Activated gamma-delta T cell (primary cell): ENCODE measurements around the gene TUBGCP3.
"Not testable (repeated sequence)": the region's sequence is repeated elsewhere in the genome, so short reads cannot be mapped to it uniquely, and the experiment has no call there.

ENCODE experiments used
- DNase-seq: peaks from one replicate; lab custom pipeline; 2025; lab: John Stamatoyannopoulos, UW
- total RNA-seq, 2 donors: gene quantifications; one replicate each; lab custom pipeline; 2026; lab: John Stamatoyannopoulos, UW

TUBGCP3 gene, protein sequence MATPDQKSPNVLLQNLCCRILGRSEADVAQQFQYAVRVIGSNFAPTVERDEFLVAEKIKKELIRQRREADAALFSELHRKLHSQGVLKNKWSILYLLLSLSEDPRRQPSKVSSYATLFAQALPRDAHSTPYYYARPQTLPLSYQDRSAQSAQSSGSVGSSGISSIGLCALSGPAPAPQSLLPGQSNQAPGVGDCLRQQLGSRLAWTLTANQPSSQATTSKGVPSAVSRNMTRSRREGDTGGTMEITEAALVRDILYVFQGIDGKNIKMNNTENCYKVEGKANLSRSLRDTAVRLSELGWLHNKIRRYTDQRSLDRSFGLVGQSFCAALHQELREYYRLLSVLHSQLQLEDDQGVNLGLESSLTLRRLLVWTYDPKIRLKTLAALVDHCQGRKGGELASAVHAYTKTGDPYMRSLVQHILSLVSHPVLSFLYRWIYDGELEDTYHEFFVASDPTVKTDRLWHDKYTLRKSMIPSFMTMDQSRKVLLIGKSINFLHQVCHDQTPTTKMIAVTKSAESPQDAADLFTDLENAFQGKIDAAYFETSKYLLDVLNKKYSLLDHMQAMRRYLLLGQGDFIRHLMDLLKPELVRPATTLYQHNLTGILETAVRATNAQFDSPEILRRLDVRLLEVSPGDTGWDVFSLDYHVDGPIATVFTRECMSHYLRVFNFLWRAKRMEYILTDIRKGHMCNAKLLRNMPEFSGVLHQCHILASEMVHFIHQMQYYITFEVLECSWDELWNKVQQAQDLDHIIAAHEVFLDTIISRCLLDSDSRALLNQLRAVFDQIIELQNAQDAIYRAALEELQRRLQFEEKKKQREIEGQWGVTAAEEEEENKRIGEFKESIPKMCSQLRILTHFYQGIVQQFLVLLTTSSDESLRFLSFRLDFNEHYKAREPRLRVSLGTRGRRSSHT
- total RNA-seq: 42.5 to 44.3 reads per million in 2 donors

DNA sequence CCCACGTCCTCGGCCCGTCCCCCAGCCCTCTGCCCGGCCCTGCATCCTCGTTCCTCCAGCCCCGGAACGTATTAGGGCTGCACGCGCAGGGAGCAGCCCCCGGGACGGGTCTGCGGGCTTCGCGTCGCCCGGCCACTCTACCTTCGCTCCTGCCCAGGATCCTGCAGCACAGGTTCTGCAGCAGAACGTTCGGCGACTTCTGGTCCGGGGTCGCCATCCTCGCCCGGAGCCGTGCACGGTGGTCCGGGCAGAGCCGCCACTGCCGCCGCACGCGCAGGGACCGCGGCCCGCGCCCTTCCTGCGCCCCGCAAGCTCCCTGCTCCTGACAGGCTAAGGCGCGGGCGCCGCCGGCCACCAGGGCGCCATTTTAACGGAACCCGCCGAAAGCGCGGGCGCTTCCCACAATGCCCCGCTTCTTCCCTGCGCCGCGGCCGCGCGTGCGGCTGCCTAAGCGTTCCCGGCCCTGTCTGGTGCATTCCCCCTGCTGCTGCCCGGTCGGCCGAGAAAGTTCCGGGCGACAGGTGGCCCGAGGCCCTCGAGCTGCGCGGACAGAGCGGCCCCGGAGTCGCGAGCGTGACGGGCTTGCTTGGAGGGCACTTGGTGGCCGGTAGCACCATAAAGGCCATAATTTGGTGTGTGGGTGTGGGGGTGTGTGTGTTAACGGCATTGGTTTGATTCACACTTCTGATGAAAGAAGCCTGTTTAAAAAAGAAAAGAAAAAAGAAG lies at the start of gene TUBGCP3:
TUBGCP3 (minus strand) TSS at position 390 of the 726 bp plus-strand sequence; CDS start at position 217, 173 bp downstream.
- DNase-seq: peak; percentile 56

DNA sequence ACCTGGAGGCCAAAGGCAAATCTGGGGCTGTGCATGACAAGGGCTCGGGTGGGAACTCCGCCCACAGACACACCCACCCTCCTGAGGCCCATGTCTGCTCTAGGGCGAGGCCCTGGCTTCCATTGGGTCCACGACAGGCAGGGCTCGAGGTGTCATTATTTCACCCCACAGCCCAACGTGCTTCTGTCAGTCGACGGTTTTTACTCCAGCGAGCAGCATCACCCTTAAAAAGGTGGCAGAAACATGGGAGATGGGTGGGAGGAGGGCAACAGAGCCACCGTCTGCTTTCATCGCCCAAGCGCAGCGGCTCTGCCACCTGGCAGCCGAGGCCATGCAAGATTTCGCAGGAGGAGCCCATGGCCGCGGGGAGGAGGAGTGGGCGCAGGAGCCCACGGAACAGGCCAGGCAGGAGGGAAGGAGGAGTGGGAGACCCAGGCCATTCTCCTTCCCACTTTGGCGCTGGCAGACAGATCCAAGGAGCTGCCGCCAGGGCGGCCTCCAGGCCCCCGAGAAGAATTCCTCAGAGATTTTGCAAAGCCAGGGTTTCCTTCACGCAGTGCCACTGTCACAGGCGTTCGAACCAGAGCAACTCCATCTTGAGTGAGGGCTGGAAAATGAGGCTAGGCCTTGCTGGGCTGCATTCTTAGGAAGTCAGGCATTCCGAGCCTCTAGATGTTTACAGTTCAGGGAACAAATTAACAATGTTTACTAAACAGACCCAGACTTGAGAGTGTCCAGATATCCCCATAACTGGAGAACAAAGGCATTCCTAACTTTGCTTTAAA lies 49.3 kb upstream of the TUBGCP3 start:
- no peak for DNase-seq

DNA sequence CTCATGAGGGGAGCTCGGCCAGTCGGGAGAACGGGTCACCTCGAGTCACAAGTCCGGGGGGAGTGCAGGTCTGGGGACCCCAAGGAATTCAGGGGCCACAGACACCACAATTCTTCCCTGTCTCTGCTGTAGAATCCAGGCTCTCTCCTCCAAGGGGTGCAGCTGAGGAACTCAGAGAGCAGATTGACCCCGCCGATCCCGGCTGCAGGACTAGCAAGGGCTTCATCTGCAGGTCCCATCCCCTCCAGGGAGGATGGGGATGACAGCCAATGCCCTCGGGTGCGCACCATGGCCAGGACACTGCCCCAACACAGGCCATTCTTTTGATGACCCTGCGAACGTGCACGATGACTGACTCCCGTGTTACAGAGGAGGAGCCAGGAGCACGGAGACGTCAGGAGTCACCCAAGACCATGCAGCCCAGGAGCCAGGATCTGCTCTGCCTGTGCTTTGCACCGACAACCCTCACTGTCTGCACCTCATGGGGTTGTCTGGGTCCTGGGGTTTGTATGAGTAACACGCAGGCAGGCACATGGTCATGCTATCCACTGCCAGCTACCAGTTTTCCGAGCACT lies 48.5 kb upstream of the TUBGCP3 start:
- DNase-seq: no peak

DNA sequence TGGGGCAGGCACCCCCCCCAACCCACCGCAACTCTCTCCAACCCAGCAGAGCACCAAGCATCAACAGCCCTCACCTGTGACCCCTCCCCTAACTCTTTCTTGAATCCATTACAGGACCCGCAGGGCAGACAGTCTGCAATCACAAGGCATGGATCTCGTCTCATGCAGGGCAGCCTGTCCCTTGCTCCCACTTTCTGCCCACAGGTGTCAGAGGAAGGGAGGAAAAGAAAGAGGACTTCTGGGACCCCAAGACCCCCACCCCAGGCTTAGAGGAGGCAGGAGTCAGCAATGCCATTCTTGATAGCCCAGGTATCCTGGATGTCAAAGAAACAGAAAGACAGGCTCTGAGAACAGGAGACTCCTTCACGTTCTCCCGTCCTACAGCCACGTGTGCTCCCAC lies 47.4 kb upstream of the TUBGCP3 start:
- no peak for DNase-seq

DNA sequence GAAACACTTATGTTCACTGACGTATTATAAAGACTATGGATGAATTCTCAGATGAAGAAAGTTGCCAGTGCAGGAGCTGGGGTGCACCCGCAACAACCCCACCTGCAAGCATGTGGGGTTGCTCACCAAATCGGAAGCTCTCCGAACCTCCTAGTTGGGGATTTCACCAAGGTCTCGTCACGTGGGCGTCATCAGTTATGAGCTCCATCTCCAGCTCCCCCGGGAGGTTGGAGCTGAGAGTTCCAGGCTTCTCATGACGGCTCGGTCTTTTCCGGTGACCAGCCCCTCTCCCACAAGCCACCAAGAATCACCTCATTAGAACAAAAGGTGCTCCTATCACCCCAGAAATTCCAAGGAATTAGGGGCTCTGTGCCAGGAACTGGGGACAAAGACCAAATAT lies 46.1 kb upstream of the TUBGCP3 start:
- no peak for DNase-seq

DNA sequence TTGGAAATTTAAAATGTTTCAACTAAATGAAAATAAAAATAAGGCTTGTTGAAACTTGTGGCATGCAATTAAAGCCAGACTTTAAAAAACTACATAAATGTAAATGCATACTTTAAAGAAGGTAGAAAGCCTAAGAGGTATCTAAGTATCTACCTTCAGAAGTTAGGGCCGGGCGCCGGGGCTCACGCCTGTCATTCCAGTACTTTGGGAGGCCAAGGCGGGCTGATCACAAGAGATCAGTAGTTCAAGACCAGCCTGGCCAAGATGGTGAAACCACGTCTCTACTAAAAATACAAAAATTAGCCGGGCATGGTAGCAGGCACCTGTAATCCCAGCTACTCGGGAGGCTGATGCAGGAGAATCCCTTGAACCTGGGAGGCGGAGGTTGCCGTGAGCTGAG lies 42.3 kb upstream of the TUBGCP3 start:
- not testable (repeated sequence) for DNase-seq

DNA sequence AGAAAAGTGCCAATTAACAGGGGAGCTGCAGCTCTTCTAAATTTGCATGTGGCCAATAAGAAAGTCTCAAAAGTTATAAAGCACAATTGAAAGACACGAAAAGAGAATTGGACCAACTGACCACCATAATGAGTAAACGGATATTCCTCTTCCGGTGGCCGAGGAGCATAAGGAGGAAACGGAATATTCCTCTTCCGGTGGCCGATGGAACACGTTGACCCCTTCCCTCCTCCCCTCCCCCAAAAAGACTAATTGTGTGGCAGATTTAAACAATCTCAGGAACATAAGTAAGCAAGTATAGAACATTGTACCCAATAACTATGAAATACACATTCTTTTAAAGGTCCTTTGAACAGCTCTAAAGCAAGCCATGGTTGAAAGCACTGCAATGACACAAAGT lies 41.2 kb upstream of the TUBGCP3 start:
- no peak for DNase-seq

DNA sequence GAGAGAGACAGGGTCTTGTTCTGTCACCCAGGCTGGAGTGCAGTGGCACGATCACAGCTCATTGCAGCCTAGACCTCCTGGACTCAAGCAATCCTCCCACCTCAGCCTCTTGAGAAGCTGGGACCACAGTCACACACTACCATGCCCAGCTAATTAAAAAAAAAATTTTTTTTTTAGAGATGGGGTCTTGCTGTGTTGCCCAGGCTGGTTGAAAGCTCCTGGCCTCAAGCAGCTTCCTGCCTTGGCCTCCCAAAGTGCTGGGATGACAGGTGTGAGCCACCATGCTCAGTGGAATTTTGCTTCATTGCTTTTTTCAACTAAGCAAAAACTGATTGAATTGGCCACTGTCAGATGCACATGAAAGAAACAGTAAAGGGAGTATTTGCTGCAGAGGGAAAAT lies 39.7 kb upstream of the TUBGCP3 start:
- DNase-seq: not testable (repeated sequence)

DNA sequence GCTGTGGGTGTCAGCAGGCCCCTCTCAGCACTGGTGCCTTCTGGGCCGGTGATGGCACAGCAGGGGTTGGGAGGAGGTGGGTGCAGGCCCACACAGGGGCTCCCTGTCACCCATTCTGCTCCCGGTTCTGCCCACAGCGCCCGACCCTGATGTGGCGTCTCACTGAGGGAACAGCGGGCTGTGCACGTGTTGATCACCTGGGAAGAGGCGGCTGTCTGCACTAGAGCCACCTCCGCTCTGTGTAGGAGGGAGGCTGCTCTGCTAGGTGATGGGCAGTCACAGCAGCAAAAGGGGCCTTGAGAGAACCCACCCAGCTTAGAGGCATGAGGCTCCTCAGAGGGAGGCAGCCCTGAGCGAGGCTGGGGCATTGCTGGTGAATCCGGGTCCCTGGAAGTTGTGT lies 39.2 kb upstream of the TUBGCP3 start:
- DNase-seq: no peak

DNA sequence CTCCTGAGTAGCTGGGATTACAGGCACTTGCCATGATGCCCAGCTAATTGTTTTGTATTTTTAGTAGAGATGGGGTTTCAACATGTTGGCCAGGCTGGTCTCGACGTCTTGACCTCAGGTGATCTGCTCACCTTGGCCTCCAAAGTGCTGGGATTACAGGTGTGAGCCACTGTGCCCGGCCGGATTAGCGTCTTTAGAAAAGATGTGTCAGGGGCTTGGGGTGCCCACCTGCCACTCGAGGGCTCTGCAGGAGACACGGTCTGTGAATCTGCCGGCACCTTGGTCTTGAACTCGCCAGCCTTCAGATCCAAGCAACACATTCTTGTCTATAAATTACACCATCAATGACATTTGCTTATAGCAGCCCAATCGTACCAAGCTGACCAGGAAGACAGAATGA lies 38.8 kb upstream of the TUBGCP3 start:
- DNase-seq: no peak

DNA sequence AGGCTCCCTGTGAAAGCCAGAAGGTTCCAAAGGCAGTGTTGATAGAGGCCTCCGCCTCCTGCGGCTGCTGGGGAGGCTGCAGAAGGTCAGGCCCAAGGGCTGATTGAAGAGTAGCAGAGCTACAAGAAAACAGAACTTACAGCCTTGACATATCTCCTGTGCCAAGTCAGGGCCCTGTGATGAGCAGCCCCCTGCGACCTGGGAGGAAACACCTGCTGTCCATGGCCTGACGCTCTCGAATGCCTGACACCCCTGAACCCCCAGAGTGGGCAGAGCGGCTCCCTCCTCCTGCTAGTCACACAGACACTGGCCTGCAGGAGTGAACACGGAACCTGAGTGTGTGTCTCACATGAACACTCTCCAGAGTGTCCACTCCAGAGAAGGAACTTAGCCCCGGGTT lies 38.2 kb upstream of the TUBGCP3 start:
- DNase-seq: no peak

DNA sequence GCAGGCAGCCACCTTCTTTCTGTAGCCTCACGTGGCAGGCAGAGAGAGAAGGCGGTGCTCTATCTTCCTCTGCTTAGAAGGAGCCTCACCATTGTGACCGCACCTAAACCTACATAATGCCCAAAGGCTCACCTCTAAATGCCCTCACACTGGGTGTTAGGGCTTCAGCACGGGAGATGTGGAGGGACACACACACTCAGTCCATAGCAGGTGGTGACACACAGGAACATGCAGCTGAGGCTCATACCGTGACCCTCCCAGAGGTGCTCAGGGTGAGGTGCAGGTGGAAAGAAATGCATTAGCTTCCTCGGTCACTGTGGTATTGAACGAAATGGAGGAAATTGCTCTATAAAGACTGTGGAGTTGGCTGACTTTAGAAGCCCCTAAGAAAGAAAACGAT lies 37.7 kb upstream of the TUBGCP3 start:
- DNase-seq: no peak

DNA sequence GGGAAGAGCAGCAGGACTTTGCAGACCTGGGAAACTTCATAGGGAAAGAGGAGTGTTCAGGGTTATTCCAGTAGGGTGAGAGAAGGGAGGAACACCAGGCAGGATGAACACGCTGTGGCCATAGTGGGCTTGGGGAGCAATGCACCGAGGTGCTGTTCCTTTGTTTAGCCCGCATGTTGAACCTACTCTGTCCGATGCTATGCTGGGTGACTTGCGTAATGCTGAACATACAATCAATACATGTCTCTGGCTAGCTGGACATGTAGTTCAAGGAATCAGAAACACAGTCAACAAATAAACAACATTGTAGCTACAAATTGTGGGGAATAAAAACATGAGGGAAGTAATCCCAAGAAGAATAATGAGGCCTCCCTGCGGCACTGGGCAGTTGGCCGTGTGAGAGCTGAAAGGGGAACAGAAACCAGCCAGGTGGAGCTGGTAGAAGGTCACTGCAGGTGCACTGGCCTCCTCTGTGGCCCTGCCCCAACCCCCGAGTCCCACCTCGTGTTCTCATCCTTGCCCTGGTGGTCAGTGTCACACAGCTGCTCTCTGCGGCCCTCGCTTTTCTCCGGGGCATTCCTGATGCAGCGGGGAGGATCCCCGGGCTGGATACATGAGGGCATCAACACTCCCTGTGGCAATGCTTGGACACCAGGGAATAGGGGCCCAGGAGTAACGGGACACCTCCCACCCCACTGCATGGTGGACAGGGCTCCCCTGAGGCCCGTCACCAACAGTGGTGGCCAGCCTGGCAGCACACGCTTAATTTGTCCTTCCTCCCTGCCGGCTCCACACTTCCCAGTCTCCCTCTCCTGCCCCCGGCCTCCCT lies 36.9 kb upstream of the TUBGCP3 start:
- DNase-seq: no peak

DNA sequence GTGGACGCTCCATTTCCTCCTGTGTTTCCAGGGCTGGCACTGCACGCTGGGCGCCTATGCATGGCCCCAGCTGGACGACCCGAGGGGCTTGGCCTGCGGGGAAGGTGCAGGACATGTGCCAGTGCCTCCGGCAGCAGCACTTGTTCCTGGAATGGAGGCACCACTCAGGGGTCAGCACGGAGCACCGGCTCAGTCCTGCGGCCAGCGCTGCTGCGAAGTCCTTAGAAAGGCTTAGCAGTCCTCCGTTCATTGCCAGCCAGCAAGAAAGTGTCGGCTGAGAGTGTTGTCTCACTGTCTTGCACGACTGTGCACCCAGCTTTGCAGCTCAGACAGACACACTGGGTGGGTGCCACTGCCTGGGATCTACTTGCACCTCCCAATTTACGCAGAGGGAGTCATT lies 36.1 kb upstream of the TUBGCP3 start:
- DNase-seq: no peak

DNA sequence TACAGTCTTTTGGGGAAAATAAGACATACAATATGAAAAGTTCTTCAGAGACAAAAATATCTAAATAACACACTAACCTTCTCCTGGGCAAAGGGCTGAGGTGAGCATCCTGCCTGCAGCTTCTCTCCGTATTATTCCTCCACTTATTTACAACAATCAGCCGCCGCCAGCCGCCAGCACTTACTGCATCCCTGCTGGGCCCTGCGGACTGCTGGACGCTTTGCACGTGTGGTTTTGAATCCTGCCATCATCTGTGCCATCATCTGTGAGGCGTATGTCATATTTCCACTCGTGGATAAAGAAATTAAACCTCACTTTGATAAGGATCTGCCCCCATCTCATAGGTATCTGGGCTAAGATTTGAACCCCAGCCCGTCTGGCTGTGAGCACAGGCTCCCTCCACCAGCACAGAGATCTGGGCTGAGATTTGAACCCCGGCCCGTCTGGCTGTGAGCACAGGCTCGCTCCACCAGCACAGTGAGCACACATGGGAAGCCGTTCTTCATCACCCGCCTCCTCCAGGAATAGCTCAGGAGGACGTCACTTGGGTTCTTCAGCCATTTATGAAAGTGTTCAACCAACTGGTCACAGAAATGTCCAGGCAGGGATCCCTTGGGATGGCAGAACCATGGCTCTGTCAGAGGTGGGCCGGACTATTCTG lies 35.2 kb upstream of the TUBGCP3 start:
- DNase-seq: no peak

DNA sequence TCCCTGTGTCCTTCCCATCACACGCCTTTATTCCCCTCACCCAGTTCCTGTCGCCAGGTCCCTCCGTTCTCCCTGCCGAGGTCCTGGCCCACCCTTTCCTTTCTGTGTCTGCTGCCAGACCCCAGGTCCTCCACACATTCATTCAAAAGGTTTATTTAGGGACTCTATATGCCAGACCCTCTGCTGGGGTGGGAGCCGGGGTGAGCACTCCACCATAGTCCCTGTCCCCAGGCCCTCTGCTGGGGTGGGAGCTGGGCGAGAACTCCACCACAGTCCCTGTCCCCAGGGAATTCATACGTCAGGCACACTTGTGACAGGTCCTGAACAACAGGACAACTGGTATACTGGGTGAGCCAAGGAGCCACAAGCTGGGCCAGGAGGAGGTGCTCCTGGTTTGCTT lies 34.4 kb upstream of the TUBGCP3 start:
- no peak for DNase-seq

DNA sequence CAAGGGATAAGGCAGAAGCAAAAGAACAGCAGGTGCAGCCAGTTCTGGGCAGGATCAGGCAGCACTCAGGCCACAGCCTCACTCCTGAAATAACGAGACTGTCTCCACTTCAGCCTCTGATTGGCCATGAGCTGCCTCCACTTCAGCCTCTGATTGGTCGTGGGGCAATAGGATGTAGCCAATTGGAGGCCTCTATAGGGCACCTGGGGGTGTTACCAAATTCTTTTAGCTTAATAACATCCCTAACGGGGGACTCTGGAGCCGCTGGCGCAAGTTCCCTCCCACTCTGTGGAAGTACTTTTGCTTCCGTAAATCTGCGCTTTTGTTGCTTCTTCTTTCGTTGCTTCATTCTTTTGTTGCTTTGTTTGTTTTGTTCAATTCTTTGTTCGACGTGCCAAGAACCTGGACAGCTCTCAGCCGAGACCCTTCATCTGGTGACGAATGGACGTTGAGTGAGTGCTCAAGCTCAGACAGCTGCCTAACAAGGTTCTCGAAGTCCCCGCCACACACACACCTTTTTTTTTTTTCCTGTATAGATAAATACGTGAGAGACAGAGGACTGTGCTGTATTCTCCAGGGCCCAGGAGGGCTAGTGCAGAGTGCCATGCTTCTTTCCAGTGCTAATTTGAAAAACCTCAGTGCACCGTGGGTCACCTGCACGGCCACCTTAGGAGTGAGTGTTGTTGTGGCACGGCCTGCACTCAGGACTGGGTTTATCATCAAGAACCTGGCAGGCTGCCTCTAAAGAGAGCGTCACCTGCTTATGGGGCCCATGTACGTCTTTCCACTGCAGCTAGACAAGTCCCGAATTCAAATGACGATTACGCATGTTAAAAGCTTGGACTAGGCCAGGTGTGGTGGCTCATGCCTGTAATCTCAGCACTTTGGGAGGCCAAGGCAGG lies 32.0 kb upstream of the TUBGCP3 start:
- DNase-seq: no peak

DNA sequence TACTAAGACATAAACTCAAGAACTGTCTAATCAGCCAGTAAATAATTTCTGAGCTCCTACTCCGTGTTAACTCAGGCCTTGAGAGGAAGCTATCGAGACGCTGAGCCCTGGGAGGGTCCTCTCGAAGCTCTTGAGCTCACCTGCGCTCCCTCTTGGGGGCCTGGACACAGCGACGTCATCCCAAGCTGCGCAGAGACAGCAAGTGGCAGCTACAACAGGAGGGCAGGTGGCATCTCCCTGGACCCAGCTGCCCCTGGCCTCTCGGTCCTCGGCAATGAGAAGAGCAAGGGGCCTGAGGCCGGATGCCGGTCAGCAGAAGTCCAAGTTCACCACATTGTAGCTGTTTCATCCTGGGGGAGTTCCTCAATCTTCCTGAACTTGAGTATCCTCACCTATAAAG lies 30.5 kb upstream of the TUBGCP3 start:
- DNase-seq: no peak
